Measurements from ENCODE around the gene RASL12.
"Not testable (repeated sequence)": the region's sequence is repeated elsewhere in the genome, so short reads cannot be mapped to it uniquely, and the experiment has no call there.

The RASL12 gene

DNA sequence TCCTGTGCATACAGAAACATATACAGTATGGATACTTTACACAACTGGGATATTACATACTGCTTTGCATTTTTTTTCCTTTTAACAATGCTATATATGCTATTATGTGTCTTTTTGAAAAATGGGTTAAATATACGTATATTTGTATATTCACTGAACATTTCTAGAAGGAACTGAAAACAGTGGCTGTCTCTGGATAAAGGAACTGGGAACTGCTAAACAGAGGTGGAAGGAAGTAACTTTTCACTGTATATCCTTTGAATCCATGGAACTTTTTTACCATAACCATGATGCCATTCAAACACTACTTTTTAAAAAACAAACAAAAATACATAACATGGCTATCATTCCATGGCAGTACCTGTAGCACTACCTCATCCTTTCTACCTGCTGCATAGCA, 40.2 kb downstream of the RASL12 start:
- no peak for DNase-seq

DNA sequence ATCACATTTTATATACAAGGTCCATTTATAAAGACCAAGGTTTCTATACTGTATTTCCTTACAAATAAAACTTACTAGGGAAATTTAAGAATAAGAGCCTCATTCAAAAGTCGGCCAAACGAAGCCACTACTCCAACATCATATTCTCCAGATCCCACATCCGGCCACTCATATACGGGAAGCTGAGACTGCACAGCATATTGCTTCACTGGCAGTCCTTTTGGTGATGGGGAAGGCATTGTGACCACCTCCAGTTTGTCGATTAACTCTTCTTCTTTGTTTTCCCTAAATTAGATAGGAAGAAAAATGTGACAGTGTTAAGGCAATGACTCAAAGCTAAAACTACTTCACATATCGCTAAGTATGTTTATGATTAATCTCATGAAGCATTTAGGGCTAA, 41.0 kb downstream of the RASL12 start:
- DNase-seq = no peak

DNA sequence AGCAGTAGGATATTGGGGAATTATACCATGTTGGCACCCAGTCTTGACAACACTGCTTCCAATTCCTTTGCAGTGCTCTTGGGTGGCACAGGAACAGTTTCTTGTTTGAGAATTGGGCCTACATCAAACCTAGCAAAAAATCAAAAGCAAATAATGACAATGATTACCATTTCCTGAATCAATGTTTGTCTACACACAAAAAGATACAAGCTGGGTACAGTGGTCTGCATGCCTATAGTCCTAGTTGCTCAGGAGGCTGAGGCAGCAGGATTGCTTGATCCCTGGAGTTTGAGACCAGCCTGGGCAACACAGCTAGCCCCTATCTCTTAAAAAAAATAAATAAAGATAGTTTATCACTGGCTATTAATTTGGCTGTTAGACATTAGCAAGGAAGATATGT, 46.3 kb downstream of the RASL12 start:
- DNase-seq = no peak

DNA sequence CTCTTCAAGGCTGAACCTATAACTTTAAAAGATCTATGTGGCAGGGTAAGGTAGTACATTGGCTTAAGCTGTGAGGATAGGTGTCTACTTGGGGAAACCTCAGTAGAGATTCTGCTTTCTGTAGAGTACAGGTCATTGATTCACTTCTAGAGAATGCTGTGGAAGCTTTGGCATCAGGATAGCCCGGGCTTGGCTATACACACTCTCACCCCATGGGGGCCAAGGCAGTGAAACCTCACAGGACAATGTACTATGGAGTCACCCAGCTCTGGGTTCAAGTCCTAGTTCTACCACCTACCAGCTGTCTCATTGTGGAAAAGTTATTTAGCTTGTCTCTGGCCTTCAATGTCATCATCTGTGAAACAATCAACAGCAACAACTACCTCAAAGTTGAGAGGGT, 47.4 kb downstream of the RASL12 start:
- DNase-seq = no peak

DNA sequence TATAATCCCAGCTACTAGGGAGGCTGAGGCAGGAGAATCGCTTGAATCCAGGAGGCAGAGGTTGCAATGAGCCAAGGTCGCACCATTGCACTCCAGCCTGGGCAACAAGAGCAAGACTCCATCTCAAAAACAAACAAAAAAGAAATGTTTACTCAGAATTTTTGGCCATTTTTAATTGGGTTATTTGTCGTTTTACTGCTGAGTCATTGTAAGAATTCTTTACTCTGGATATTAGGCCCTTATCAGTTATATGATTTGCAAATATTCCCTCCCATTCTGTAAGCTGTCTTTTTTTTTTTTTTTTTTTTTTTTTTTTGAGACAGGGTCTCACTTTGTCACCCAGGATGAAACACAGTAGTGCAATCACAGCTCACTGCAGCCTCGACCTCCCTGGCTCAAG, 56.6 kb downstream of the RASL12 start:
- DNase-seq = not testable (repeated sequence)

DNA sequence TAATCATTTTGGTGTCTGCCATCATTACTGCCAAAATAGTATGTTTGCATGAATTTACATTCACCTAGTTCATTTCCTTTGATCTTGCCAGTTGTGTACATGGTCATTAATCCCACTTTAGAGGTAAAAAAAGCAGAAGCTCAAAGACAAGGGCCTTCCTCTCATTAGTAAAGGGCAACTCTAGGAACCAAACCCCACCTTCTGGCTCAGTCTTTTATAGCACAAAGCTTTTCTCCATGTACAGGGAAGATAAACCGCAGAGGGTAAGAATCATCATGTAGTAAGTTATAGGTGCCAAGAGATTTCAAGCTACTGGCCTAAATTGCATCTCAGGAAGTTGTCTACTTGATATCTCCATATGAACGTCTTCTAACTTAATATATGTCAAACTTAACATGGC, 58.8 kb downstream of the RASL12 start:
- no peak for DNase-seq

DNA sequence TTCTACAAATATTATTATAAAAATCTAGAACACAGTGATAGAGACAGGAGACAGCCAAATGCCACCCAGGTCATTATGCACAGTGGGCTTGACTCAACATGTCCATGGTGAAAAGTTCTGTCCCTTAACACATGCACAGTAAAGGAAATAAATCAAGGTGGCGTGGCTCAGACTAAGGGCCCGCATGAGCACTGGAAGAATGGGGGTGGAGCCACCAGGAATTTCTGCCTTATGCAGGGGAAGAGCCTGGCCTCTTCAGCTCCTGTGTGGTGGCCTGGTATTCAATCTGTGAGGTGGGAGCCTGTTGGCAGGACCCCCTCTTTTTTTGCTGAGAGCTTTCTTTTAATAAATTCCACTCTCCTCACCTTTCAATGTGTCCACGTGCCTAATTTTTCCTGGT, 60.9 kb downstream of the RASL12 start:
- DNase-seq = no peak

DNA sequence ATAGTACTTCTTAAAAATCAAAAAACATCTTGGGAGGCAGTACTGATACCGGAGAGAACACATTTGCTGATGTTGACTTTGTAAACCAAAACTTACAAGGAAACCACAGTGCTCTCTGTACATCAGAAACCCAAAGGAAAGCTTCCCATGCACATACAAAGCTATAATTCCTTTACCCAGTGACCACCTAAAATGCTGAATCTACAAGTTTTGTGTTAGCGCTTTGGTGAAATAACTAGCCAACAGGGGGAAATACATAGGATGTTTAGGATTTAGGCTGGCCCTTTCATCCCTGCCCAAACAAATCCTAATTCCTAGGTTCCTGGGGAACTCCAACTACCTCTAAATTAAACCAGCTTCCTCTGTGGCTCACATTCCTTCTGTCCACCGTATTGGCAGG, 62.8 kb downstream of the RASL12 start:
- no peak for DNase-seq
